PC-9 (cell line): ENCODE results near the gene CALCB.

ENCODE experiments used
- CTCF ChIP-seq: fragments of 200-600 bp; sonication (generic); conservative IDR thresholded peaks from 2 replicates; pipeline ENCODE4 v1.6.1; 2017; ENCODE audit warnings: mixed run types, antibody characterized with exemption, mild to moderate bottlenecking, moderate library complexity
- EZH2 ChIP-seq: fragments of 200-600 bp; sonication (generic); IDR thresholded peaks from 2 replicates; pipeline ENCODE4 v1.8.0; 2017; ENCODE audit warnings: antibody characterized with exemption, low read depth

- TF ChIP-seq CTCF (no peak), EZH2 (no peak)
These were observed 46.0 kb downstream of the CALCB start for GRCh38 chr11:15119352-15119751.
